ENCODE measurements around the gene ATPAF1. TPM values are rescaled to one million over a fixed set of nuclear protein-coding genes. Genes with fewer than 3 reads are reported as not detected.

The ATPAF1 gene
- total and polyA plus RNA-seq, 9 of the 15 experiments (the other 6 are each of a cell fraction or from before 2014, with no cell fraction given) = 6.3 to 56.2 (median 27.4) TPM

DNA sequence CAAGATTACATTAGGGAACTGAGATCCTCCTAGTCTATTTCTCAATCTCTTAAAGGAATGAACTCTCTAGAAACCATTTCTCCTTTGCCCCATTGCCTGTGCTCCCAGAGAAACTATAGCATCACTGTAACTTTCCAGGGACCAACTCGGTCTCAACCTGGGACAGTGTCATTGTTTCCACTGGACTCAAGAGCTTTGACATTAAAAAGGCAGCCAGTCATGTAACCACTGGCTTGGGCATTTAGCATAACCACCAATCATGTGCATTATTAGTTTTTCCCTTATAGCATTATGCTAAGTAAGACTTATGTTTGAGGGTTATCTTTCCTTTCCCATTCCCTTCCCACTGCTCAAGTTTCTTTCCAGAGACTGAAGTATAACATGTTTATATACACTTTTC lies 21.7 kb upstream of the ATPAF1 start:
- in situ Hi-C loops (cut with MboI) = no loop called here

More for the DNA sequence above, 21.7 kb upstream of the ATPAF1 start:
- FAIRE-seq (no peak), DNase-seq (ENCODE audit: extremely low read depth in 1 of 4, low spot score in 3 of 4) (no peak), ATAC-seq (no peak)
- Histone ChIP-seq H4K20me1 (replicated peaks; ENCODE audit: control insufficient read depth, insufficient read depth, low read length) (no peaks in the 10 kb centered on the region), H3K27me3 (ENCODE audit: control insufficient read depth in 2 of 2, insufficient read depth in 2 of 2, low read length in 2 of 2) (no peaks in the 10 kb centered on the region), H3K4me2 (ENCODE audit: insufficient read depth, low read length) (no peak overlapping the region), H3K9ac (ENCODE audit: insufficient read depth in 1 of 2, low read depth in 2 of 2, low read length in 2 of 2) (no peak overlapping the region), H3K36me3 (ENCODE audit: control insufficient read depth, insufficient read depth, low read length) (peaks cover 84% of the 10 kb centered on the region), H2AFZ (ENCODE audit: low read depth, low read length) (no peak overlapping the region), H3K27ac (ENCODE audit: extremely low read depth, low read depth, low read length) (no peak overlapping the region), H3K9me1 (ENCODE audit: control insufficient read depth, insufficient read depth, low read length) (no peaks in the 10 kb centered on the region), H3K4me3 (no peak overlapping the region), H3K4me1 (replicated peaks in 1 of 2; ENCODE audit: control insufficient read depth in 2 of 2, insufficient read depth in 2 of 2, low read length in 2 of 2) (no peaks in the 10 kb centered on the region), H3K9me3 (replicated peaks; ENCODE audit: control insufficient read depth, insufficient read depth, low read depth, low read length) (no peaks in the 10 kb centered on the region), H3K79me2 (ENCODE audit: control insufficient read depth, insufficient read depth, low read length) (no peaks in the 10 kb centered on the region)
- WGBS (ENCODE audit: insufficient coverage, low coverage, missing lambda C conversion rate) = 83% methylated on average over 1 of the region's 1 CpG
- CTCF ChIA-PET (ENCODE audit: low intra/inter-chr PET ratio) = no interaction called here
- BruUV-seq (replicated peaks) = no TSS peak
- intact Hi-C loops (cut with micrococcal nuclease) = no loop called here
- POLR2A ChIA-PET = interaction anchor here (0.6 kb wide), 1 partner anchor 15 kb away, joined by 3 read pairs; no protein-coding TSS in a partner anchor
- TF ChIP-seq BRD4 (IDR thresholded peaks at IDR 0.05) (no peak), ZNF41 (CRISPR knock-in tag; conservative IDR thresholded peaks at IDR 0.05) (no peak), ZC3H8 (IDR thresholded peaks at IDR 0.05) (no peak), BDP1 (IDR thresholded peaks at IDR 0.05; ENCODE audit: insufficient read depth, insufficient read length) (no peak), ZNF408 (CRISPR knock-in tag; IDR thresholded peaks at IDR 0.05; ENCODE audit: low read depth) (no peak), SRF (CRISPR knock-in tag; IDR thresholded peaks at IDR 0.05) (no peak), ZBTB17 (CRISPR knock-in tag; IDR thresholded peaks at IDR 0.05) (no peak), NONO (IDR thresholded peaks at IDR 0.05; ENCODE audit: low read depth in 2 of 2, low read length in 1 of 2) (no peak), ETV6 (IDR thresholded peaks at IDR 0.05; ENCODE audit: borderline replicate concordance in 1 of 2, low read depth in 2 of 2, low read length in 1 of 2) (no peak), ETV6 (CRISPR knock-in tag; IDR thresholded peaks at IDR 0.05; ENCODE audit: borderline replicate concordance) (no peak), CBX5 (IDR thresholded peaks at IDR 0.05; ENCODE audit: borderline replicate concordance, low read depth) (no peak), ZKSCAN3 (CRISPR knock-in tag; IDR thresholded peaks at IDR 0.05) (no peak), STAT5B (CRISPR knock-in tag; IDR thresholded peaks at IDR 0.05) (no peak)
- TF ChIP-seq, protein P1, sequence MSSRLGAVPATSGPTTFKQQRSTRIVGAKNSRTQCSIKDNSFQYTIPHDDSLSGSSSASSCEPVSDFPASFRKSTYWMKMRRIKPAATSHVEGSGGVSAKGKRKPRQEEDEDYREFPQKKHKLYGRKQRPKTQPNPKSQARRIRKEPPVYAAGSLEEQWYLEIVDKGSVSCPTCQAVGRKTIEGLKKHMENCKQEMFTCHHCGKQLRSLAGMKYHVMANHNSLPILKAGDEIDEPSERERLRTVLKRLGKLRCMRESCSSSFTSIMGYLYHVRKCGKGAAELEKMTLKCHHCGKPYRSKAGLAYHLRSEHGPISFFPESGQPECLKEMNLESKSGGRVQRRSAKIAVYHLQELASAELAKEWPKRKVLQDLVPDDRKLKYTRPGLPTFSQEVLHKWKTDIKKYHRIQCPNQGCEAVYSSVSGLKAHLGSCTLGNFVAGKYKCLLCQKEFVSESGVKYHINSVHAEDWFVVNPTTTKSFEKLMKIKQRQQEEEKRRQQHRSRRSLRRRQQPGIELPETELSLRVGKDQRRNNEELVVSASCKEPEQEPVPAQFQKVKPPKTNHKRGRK (tag; IDR thresholded peaks at IDR 0.05) = no peak
- TF ChIP-seq, protein P2, sequence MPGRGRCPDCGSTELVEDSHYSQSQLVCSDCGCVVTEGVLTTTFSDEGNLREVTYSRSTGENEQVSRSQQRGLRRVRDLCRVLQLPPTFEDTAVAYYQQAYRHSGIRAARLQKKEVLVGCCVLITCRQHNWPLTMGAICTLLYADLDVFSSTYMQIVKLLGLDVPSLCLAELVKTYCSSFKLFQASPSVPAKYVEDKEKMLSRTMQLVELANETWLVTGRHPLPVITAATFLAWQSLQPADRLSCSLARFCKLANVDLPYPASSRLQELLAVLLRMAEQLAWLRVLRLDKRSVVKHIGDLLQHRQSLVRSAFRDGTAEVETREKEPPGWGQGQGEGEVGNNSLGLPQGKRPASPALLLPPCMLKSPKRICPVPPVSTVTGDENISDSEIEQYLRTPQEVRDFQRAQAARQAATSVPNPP (IDR thresholded peaks at IDR 0.05; ENCODE audit: borderline replicate concordance, insufficient read depth, insufficient read length) = no peak
- TF ChIP-seq, protein P3, sequence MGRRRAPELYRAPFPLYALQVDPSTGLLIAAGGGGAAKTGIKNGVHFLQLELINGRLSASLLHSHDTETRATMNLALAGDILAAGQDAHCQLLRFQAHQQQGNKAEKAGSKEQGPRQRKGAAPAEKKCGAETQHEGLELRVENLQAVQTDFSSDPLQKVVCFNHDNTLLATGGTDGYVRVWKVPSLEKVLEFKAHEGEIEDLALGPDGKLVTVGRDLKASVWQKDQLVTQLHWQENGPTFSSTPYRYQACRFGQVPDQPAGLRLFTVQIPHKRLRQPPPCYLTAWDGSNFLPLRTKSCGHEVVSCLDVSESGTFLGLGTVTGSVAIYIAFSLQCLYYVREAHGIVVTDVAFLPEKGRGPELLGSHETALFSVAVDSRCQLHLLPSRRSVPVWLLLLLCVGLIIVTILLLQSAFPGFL (CRISPR knock-in tag; IDR thresholded peaks at IDR 0.05) = no peak

All from K562 (cell line).